NT2/D1 (cell line): ENCODE data around the gene MMP13.

Experiments used
- SUZ12 ChIP-seq: IDR thresholded peaks from 2 replicates; pipeline ENCODE4 v1.6.1; 2011; ENCODE audit not compliant: insufficient read length, insufficient read depth; ENCODE audit errors: extremely low read depth
- YY1 ChIP-seq: IDR thresholded peaks from 2 replicates; pipeline ENCODE4 v1.6.1; 2011; ENCODE audit not compliant: insufficient read length, insufficient read depth
- ZNF274 ChIP-seq: IDR thresholded peaks from 2 replicates; pipeline ENCODE4 v1.6.1; 2011; ENCODE audit warnings: mild to moderate bottlenecking, low read depth, low read length

- no peak for TF ChIP-seq YY1
- no peak for TF ChIP-seq ZNF274
- TF ChIP-seq SUZ12 = no peak
These were observed 19.2 kb upstream of the MMP13 start for GRCh38 chr11:102974552-102975280.
